Thoracic aorta (tissue), 2 donors: Measurements from ENCODE around the gene PRPF8. TPM values are rescaled to one million over a fixed set of nuclear protein-coding genes. Genes with fewer than 3 reads are reported as not detected.

Source experiments
- ATAC-seq: fragments of 150-250 bp; one replicate; pipeline ENCODE4 v1.8.0; 2017; ENCODE audit warnings: low read depth; ENCODE audit not compliant: insufficient number of reproducible peaks, low FRiP score
- DNase-seq: peaks from one replicate; pipeline ENCODE4 v3.0.0-alpha.2; 2020; ENCODE audit warnings: low spot score
- H3K27ac ChIP-seq, 2 donors: fragments of 200-600 bp; sonication (generic); 1 replicate in 1 of 2; 2 replicates in 1 of 2; pipeline ENCODE4 v1.5.1; 2016; ENCODE audit warnings: mild to moderate bottlenecking in 2 of 2, moderate library complexity in 2 of 2
- H3K27me3 ChIP-seq: fragments of 200-600 bp; sonication (generic); replicated peaks from 2 replicates; pipeline ENCODE4 v1.6.0; 2016; ENCODE audit warnings: mild to moderate bottlenecking; ENCODE audit not compliant: insufficient read depth
- H3K36me3 ChIP-seq: fragments of 200-600 bp; sonication (generic); one replicate; pipeline ENCODE4 v1.5.1; 2016
- H3K4me1 ChIP-seq, 2 donors: fragments of 200-600 bp; sonication (generic); 1 replicate in 1 of 2; 2 replicates in 1 of 2; pipeline versions ENCODE4 v1.5.1 to v1.6.0; 2016; ENCODE audit warnings: low read depth in 2 of 2, mild to moderate bottlenecking in 1 of 2; ENCODE audit not compliant: control insufficient read depth in 1 of 2
- H3K4me3 ChIP-seq: fragments of 200-600 bp; sonication (generic); 2 replicates; pipeline ENCODE4 v1.5.1; 2016; ENCODE audit warnings: mild to moderate bottlenecking
- H3K9me3 ChIP-seq: fragments of 200-600 bp; sonication (generic); 2 replicates; pipeline ENCODE4 v1.5.1; 2016
- CTCF ChIP-seq: fragments of 200-600 bp; sonication (generic); IDR thresholded peaks from one replicate; pipeline ENCODE4 v1.5.1; 2019; ENCODE audit warnings: antibody characterized with exemption
- total RNA-seq, 2 donors: library from RNA; depleted of rRNA; stranded (reverse); fragments of >200 nt; gene quantifications; one replicate each; pipeline versions ENCODE4 v1.1.0 to v1.2.3, GENCODE V29; 2016

Gene PRPF8
- total RNA-seq, 2 donors from 2014 or later = 184 to 186 TPM

- DNase-seq (no peak), ATAC-seq (no peak)
- H3K9me3 ChIP-seq = no peaks in the 10 kb centered on the region
- peaks cover 6 to 21% of the 10 kb centered on the region in 2 donors for H3K4me1 ChIP-seq
- no peaks in the 10 kb centered on the region for H3K27me3 ChIP-seq
- H3K4me3 ChIP-seq = peak overlapping the region; percentile 73
- H3K36me3 ChIP-seq = no peaks in the 10 kb centered on the region
- no peak for TF ChIP-seq CTCF
- H3K27ac ChIP-seq = no peak overlapping the region
These were observed 40.0 kb downstream of the PRPF8 start for GRCh38 chr17:1644493-1645206.

DNA sequence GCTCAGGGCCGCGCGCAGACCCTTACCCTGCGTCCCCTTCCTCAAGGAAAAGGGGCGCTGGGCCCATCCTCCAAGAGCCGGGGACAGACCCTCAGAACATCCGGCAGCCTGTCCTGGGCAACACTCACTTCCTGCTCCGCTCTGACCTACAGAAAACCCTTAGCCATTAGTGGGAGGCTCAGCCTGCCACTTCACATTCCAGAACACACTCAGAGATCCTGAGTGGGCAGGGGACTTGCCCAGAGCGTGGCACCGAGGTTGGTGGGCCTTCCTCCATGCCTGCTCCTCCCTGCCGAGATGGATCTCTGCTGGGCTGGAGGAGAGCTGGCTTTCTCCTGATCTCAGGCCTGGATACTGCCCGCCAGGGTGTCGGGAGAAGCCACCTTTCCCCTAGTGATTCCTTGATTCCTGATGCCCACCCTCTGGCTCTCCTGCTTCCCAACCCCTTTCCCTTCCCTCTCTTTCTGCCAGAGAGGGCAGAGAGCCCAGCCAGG lies 40.6 kb downstream of the PRPF8 start:
- H3K27me3 ChIP-seq = no peaks in the 10 kb centered on the region
- no peak for ATAC-seq
- H3K36me3 ChIP-seq = no peaks in the 10 kb centered on the region
- peaks cover 6 to 21% of the 10 kb centered on the region in 2 donors for H3K4me1 ChIP-seq
- no peak for TF ChIP-seq CTCF
- no peak for DNase-seq
- H3K9me3 ChIP-seq = no peaks in the 10 kb centered on the region
- no peak overlapping the region for H3K27ac ChIP-seq
- peak overlapping the region; percentile 73 for H3K4me3 ChIP-seq

DNA sequence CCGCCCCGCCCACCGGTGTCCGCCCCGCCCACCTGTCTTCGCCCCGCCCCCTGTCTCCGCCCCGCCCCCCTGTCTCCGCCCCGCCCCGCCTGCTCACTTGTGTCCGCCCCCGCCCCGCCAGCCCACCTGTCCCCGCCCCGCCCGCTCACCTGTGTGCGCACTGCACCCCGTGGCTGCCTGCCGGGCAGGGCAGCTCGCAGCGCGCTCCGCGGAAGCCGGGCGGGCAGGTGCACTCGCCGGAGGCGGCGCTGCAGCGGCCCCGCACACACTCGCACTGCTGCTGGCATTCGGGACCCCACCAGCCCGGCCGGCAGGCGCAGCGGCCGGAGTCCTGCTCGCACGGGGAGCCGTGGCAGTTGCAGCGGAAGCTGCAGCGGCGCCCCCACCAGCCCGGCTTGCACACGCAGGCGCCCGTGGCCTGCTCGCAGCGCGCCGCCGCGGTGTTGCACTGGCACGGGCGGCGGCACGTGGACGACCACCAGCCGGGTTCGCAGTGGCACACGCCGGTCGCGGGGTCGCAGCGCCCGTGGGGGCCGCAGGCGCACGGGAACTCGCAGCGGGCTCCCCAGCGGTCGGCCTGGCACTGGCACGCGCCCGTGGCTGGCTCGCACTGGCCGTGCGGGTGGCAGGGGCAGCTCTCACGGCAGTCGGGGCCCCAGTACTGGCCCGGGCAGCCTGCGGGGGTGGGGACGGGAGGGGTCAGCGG lies 41.2 kb downstream of the PRPF8 start:
- no peak for ATAC-seq
- Histone ChIP-seq H3K36me3 (no peaks in the 10 kb centered on the region), H3K27ac (no peak overlapping the region), H3K4me1 (peaks cover 6 to 20% of the 10 kb centered on the region in 2 donors), H3K27me3 (no peaks in the 10 kb centered on the region), H3K9me3 (no peaks in the 10 kb centered on the region), H3K4me3 (peak overlapping the region; percentile 73)
- no peak for DNase-seq
- TF ChIP-seq CTCF = no peak

DNA sequence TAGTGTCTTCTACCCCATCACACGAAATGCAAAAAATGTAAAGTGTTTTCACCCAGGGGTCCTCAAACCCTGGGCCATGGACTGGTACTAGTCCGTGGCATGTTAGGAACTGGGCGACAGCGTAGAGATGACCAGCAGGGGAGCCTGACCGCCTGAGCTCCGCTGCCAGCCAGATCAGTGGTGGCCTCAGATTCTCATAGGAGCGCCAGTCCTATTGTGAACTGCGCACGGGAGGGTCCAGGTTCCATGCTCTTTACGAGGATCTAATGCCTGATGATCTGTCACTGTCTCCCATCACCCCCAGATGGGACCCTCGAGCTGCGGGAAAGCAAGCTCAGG lies 43.6 kb downstream of the PRPF8 start:
- DNase-seq (no peak), ATAC-seq (no peak)
- Histone ChIP-seq H3K9me3 (no peaks in the 10 kb centered on the region), H3K36me3 (no peaks in the 10 kb centered on the region), H3K4me3 (no peak overlapping the region), H3K27ac (no peak overlapping the region), H3K4me1 (peaks cover 0 to 10% of the 10 kb centered on the region in 2 donors), H3K27me3 (no peaks in the 10 kb centered on the region)
- TF ChIP-seq CTCF = no peak

- no peak overlapping the region for H3K27ac ChIP-seq
- ATAC-seq (no peak), DNase-seq (no peak)
- no peak overlapping the region for H3K4me3 ChIP-seq
- H3K9me3 ChIP-seq = no peaks in the 10 kb centered on the region
- H3K36me3 ChIP-seq = no peaks in the 10 kb centered on the region
- no peaks in the 10 kb centered on the region for H3K27me3 ChIP-seq
- H3K4me1 ChIP-seq = peaks cover 0 to 10% of the 10 kb centered on the region in 2 donors
- no peak for TF ChIP-seq CTCF
These were observed 44.2 kb downstream of the PRPF8 start for GRCh38 chr17:1640329-1641064.
